B cell (primary cell): ENCODE results near the gene ZBTB46. TPM values are rescaled to one million over a fixed set of nuclear protein-coding genes. Genes with fewer than 3 reads are reported as not detected.
A peak's percentile ranks its signal among the peaks of the same experiment; 100 is the strongest.

Source experiments
- ATAC-seq: fragments of 200-7000 bp; cut with Tn5 transposase; one replicate; pipeline ENCODE4 v1.10.0; 2021; ENCODE audit warnings: low read depth, mild to moderate bottlenecking, moderate number of reproducible peaks, moderate library complexity
- CTCF ChIA-PET: fragments of 350-600 bp; sonication (Branson Sonifier 250); formaldehyde crosslinking; loops from one replicate; lab custom pipeline; 2021; ENCODE audit warnings: antibody characterized with exemption, inconsistent platforms; lab: Charles Lee
- POLR2A ChIA-PET: fragments of 350-600 bp; sonication (Branson Sonifier 250); formaldehyde crosslinking; loops from one replicate; lab custom pipeline; 2021; ENCODE audit warnings: antibody characterized with exemption; lab: Charles Lee
- DNase-seq: peaks from one replicate; pipeline ENCODE4 v3.0.0; 2013
- H2AFZ ChIP-seq: 2 replicates; pipeline ENCODE4 v1.6.1; 2012; ENCODE audit warnings: mild to moderate bottlenecking, low read depth, low read length; ENCODE audit not compliant: insufficient read depth, poor library complexity, severe bottlenecking
- H3K27ac ChIP-seq, 2 donors: 1 replicate in 1 of 2; 2 replicates in 1 of 2; pipeline ENCODE4 v1.5.1; 2012 to 2013; ENCODE audit warnings: low read length in 2 of 2, mild to moderate bottlenecking in 2 of 2, moderate library complexity in 1 of 2
- H3K27me3 ChIP-seq, 4 experiments: fragments of 200-600 bp in 1 of 4; sonication (generic) in 1 of 4; replicated peaks in 1 of 4; 1 replicate in 2 of 4; 2 replicates in 2 of 4; pipeline versions ENCODE4 v1.6.1 to v1.7.0; 2013 to 2016; ENCODE audit warnings: low read length in 3 of 4, mild to moderate bottlenecking in 2 of 4, mixed read lengths in 1 of 4, moderate library complexity in 1 of 4; ENCODE audit not compliant: insufficient read depth in 4 of 4, control insufficient read depth in 3 of 4; ENCODE audit errors: control extremely low read depth in 1 of 4
- H3K36me3 ChIP-seq, 2 experiments: replicated peaks in 1 of 2; 1 replicate in 1 of 2; 2 replicates in 1 of 2; pipeline versions ENCODE4 v1.6.1 to v1.7.1; 2013; ENCODE audit warnings: low read length in 1 of 2; ENCODE audit not compliant: insufficient read depth in 2 of 2, control insufficient read depth in 1 of 2; ENCODE audit errors: control extremely low read depth in 1 of 2, extremely low read depth in 1 of 2
- H3K4me1 ChIP-seq, 2 donors: fragments of 200-600 bp in 1 of 2; sonication (generic) in 1 of 2; 1 replicate in 1 of 2; 2 replicates in 1 of 2; pipeline versions ENCODE4 v1.5.1 to v1.6.1; 2013 to 2017; ENCODE audit warnings: low read length in 2 of 2; ENCODE audit not compliant: control insufficient read depth in 2 of 2, insufficient read depth in 2 of 2
- H3K4me2 ChIP-seq: replicated peaks from 2 replicates; pipeline ENCODE3; 2012; ENCODE audit warnings: mild to moderate bottlenecking, low read depth, low read length; ENCODE audit not compliant: poor library complexity, severe bottlenecking
- H3K4me3 ChIP-seq, 5 experiments: fragments of 200-600 bp in 1 of 5; sonication (generic) in 1 of 5; 1 replicate in 3 of 5; 2 replicates in 2 of 5; pipeline versions ENCODE4 v1.5.1 to v1.7.0; 2011 to 2016; ENCODE audit warnings: low read length in 4 of 5, mild to moderate bottlenecking in 4 of 5, low read depth in 2 of 5, control low read depth in 1 of 5, moderate library complexity in 1 of 5; ENCODE audit not compliant: insufficient read depth in 1 of 5; ENCODE audit errors: control extremely low read depth in 1 of 5, extremely low read depth in 1 of 5
- H3K79me2 ChIP-seq: fragments of 200-600 bp; sonication (generic); one replicate; pipeline ENCODE4 v1.6.0; 2016; ENCODE audit warnings: low read length; ENCODE audit not compliant: control insufficient read depth, insufficient read depth
- H3K9ac ChIP-seq: fragments of 200-600 bp; sonication (generic); 2 replicates; pipeline ENCODE4 v1.6.1; 2017; ENCODE audit warnings: mild to moderate bottlenecking, low read length, moderate library complexity
- H3K9me3 ChIP-seq, 3 donors: one replicate each; pipeline versions ENCODE4 v1.6.1 to v1.7.1; 2013; ENCODE audit warnings: low read length in 2 of 3; ENCODE audit not compliant: control insufficient read depth in 2 of 3, insufficient read depth in 1 of 3; ENCODE audit errors: control extremely low read depth in 1 of 3
- H4K20me1 ChIP-seq: 2 replicates; pipeline ENCODE4 v1.6.0; 2012; ENCODE audit warnings: mild to moderate bottlenecking, low read length; ENCODE audit not compliant: insufficient read depth, control insufficient read depth, poor library complexity, severe bottlenecking
- H3K27ac Mint-ChIP-seq: one replicate; pipeline ENCODE4 v1.8.0; 2021; ENCODE audit warnings: mixed read lengths
- H3K27me3 Mint-ChIP-seq: one replicate; pipeline ENCODE4 v1.8.0; 2021; ENCODE audit warnings: mixed read lengths
- H3K4me1 Mint-ChIP-seq: one replicate; pipeline ENCODE4 v1.8.0; 2021; ENCODE audit warnings: mixed read lengths
- H3K4me3 Mint-ChIP-seq: one replicate; pipeline ENCODE4 v1.8.0; 2021; ENCODE audit warnings: mixed read lengths
- H3K9me3 Mint-ChIP-seq: one replicate; pipeline ENCODE4 v1.8.0; 2022; ENCODE audit warnings: mixed read lengths; ENCODE audit not compliant: insufficient read depth
- EZH2 ChIP-seq: IDR thresholded peaks from 2 replicates; pipeline ENCODE4 v1.6.1; 2012; ENCODE audit warnings: borderline replicate concordance, low read depth, mild to moderate bottlenecking, moderate library complexity, low read length; ENCODE audit not compliant: insufficient read depth, poor library complexity, severe bottlenecking
- WGBS: methylation state at CpG from one replicate; pipeline ENCODE4 v1.1.5; 2013; ENCODE audit warnings: missing lambda C conversion rate; ENCODE audit not compliant: insufficient coverage; 5-methylcytosine and 5-hydroxymethylcytosine counted together
- intact Hi-C: fragments of 100-400 bp; cut with micrococcal nuclease; formaldehyde crosslinking; loops from one replicate; pipeline ENCODE4 v1.10.0; 2022
- polyA plus RNA-seq: library from polyadenylated mRNA; depleted of rRNA; stranded (reverse); fragments of >200 nt; gene quantifications from 2 replicates; pipeline ENCODE4 v1.2.3, GENCODE V29; 2012
- total RNA-seq, 2 donors: library from RNA; stranded (reverse); fragments of 120-200 nt in 1 of 2; gene quantifications; 1 replicate in 1 of 2; 2 replicates in 1 of 2; pipeline versions ENCODE4 v1.2.3 to v1.2.4, GENCODE V29; 2013 to 2022
- TF ChIP-seq, protein P1 (sequence below): fragments of 200-600 bp; IDR thresholded peaks from one replicate; pipeline ENCODE4 v1.8.0; 2022; ENCODE audit warnings: antibody characterized with exemption, mild to moderate bottlenecking

The ZBTB46 gene
- total and polyA plus RNA-seq, 2 donors (not counting 1 experiment from before 2014, with no cell fraction given), result 0.16 to 0.64 TPM

DNA sequence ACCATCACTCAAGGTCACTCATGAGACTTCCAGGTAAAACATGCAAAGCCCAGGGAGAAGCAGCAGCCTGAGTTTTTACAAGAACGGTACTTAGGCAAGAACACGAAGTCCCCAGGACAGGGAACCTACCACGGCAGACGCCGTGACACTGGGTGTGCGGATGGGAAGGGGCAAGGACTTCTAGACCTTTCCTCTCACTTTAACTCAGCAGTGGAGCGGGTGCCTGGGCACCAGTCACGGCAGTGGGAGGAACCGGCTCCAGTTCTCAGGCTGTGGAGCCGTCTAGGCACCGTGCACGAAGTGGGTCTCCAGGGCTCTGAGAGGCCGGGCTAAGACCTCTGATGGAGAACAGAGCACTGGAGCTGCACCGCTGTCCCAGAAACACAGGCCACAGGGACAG lies 2.5 kb downstream of the ZBTB46 start:
- no peak for TF ChIP-seq EZH2
- TF ChIP-seq, protein P1, sequence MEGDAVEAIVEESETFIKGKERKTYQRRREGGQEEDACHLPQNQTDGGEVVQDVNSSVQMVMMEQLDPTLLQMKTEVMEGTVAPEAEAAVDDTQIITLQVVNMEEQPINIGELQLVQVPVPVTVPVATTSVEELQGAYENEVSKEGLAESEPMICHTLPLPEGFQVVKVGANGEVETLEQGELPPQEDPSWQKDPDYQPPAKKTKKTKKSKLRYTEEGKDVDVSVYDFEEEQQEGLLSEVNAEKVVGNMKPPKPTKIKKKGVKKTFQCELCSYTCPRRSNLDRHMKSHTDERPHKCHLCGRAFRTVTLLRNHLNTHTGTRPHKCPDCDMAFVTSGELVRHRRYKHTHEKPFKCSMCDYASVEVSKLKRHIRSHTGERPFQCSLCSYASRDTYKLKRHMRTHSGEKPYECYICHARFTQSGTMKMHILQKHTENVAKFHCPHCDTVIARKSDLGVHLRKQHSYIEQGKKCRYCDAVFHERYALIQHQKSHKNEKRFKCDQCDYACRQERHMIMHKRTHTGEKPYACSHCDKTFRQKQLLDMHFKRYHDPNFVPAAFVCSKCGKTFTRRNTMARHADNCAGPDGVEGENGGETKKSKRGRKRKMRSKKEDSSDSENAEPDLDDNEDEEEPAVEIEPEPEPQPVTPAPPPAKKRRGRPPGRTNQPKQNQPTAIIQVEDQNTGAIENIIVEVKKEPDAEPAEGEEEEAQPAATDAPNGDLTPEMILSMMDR, result no peak
- Histone ChIP-seq H3K27me3 (peaks cover 0 to 42% (median 26%) of the 10 kb centered on the region in 4 experiments), H3K36me3 (no peaks in the 10 kb centered on the region), H2AFZ (no peak overlapping the region), H3K4me2 (no peak overlapping the region), H4K20me1 (no peaks in the 10 kb centered on the region), H3K79me2 (no peaks in the 10 kb centered on the region), H3K9me3 (peaks cover 0 to 8% (median 0%) of the 10 kb centered on the region in 3 donors), H3K27ac (no peak overlapping the region), H3K4me3 (no peak overlapping the region), H3K4me1 (peaks cover 12 to 16% of the 10 kb centered on the region in 2 donors), H3K9ac (no peak overlapping the region)
- DNase-seq (no peak), ATAC-seq (no peak)
- H3K9me3 Mint-ChIP-seq, result no peaks in the 10 kb centered on the region
- intact Hi-C loops, result no loop called here
- WGBS, result 97% methylated on average over 14 of the region's 14 CpGs
- CTCF ChIA-PET, result no interaction called here
- peaks cover 11% of the 10 kb centered on the region for H3K4me1 Mint-ChIP-seq
- H3K27ac Mint-ChIP-seq, result no peak overlapping the region
- H3K27me3 Mint-ChIP-seq, result peaks cover 35% of the 10 kb centered on the region
- no peak overlapping the region for H3K4me3 Mint-ChIP-seq
- POLR2A ChIA-PET, result no interaction called here

DNA sequence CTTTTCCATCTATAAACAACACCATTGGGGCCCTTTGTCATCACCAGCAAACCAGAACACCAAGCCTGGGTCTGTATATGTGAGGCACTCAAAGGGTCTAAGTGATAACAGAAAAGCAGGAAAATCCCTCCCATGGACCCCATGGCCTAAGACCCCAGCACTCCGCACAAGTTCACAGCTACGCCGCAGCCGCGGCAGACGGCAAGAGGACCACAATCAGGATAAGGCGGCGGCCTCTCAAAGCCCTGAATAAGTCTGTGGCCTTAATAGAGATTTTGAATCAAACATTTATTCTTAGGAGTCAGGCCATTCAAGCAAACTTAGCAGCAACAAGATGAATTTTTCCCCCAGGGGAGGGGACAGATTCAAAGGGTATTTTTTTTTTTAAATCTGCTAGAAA lies 2.9 kb downstream of the ZBTB46 start:
- Histone ChIP-seq H3K9me3 (peaks cover 0 to 8% (median 0%) of the 10 kb centered on the region in 3 donors), H4K20me1 (no peaks in the 10 kb centered on the region), H2AFZ (no peak overlapping the region), H3K36me3 (no peaks in the 10 kb centered on the region), H3K4me1 (peaks cover 12 to 16% of the 10 kb centered on the region in 2 donors), H3K27ac (no peak overlapping the region), H3K27me3 (peaks cover 0 to 42% (median 26%) of the 10 kb centered on the region in 4 experiments), H3K4me2 (no peak overlapping the region), H3K4me3 (no peak overlapping the region), H3K9ac (no peak overlapping the region), H3K79me2 (no peaks in the 10 kb centered on the region)
- Mint-ChIP-seq H3K27ac (no peak overlapping the region), H3K27me3 (peaks cover 35% of the 10 kb centered on the region), H3K4me3 (peak overlapping the region; percentile 29), H3K4me1 (peaks cover 11% of the 10 kb centered on the region), H3K9me3 (no peaks in the 10 kb centered on the region)
- CTCF ChIA-PET, result no interaction called here
- no peak for TF ChIP-seq EZH2
- TF ChIP-seq, protein P1, result no peak
- POLR2A ChIA-PET, result no interaction called here
- no peak for ATAC-seq
- intact Hi-C loops, result no loop called here
- no peak for DNase-seq
- 100% methylated on average over 4 of the region's 8 CpGs for WGBS
